ENCODE measurements around the gene GRK4. TPM values are rescaled to one million over a fixed set of nuclear protein-coding genes. Genes with fewer than 3 reads are reported as not detected.
"Not testable (repeated sequence)": the region's sequence is repeated elsewhere in the genome, so short reads cannot be mapped to it uniquely, and the experiment has no call there.

Gene GRK4
- total RNA-seq, 3 donors from 2014 or later, result 0.87 to 8.9 (median 3.9) TPM

DNA sequence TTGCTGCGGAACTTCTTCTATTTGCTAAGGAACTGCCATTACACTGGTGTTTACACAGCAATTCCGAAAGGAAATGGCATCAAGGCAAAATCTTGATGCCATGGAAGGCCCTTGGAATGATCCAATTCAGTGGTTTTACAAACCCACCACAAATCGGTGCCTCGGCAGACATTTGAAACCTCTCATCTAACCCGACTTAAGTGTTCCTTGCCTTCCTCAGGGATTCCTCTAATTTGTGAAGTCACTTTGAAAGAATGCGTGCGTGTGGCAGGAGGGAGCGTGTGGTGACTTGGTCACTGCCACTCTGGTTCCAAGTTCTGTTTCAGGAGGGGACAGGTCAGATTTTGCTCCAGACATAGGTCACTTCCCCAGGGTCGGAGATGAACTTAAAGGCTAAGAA lies 4.9 kb upstream of the GRK4 start:
- no peak for ATAC-seq
- intact Hi-C loops (cut with DNase I, micrococcal nuclease), result no loop called here
- TF ChIP-seq, protein P1, sequence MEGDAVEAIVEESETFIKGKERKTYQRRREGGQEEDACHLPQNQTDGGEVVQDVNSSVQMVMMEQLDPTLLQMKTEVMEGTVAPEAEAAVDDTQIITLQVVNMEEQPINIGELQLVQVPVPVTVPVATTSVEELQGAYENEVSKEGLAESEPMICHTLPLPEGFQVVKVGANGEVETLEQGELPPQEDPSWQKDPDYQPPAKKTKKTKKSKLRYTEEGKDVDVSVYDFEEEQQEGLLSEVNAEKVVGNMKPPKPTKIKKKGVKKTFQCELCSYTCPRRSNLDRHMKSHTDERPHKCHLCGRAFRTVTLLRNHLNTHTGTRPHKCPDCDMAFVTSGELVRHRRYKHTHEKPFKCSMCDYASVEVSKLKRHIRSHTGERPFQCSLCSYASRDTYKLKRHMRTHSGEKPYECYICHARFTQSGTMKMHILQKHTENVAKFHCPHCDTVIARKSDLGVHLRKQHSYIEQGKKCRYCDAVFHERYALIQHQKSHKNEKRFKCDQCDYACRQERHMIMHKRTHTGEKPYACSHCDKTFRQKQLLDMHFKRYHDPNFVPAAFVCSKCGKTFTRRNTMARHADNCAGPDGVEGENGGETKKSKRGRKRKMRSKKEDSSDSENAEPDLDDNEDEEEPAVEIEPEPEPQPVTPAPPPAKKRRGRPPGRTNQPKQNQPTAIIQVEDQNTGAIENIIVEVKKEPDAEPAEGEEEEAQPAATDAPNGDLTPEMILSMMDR (IDR thresholded peaks at IDR 0.05), result no peak

DNA sequence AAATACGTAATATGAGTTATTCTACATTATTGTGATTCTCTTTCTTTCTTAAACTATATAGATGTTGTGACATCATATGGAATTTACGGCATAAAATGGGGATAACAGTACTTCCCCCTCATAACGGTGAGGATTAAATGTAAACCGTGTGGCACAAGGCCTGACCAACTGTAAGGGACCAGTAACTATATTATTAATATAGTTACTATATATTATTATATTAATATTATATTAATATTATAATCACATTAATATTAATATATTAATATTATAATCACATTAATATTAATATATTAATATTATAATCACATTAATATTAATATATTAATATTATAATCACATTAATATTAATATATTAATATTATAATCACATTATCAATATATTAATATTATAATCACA lies 2.9 kb upstream of the GRK4 start:
- peaks cover 18% of the 10 kb centered on the region for H3K4me1 ChIP-seq (ENCODE audit: low read depth)
- H3K36me3 ChIP-seq (ENCODE audit: low read depth); DNase-seq; H3K4me3 ChIP-seq; ATAC-seq; intact Hi-C loops (cut with DNase I, micrococcal nuclease); H3K9me3 ChIP-seq: not testable (repeated sequence)

More for the DNA sequence above, 4.9 kb upstream of the GRK4 start:
- no peak for DNase-seq
- Histone ChIP-seq H3K36me3 (ENCODE audit: low read depth) (no peaks in the 10 kb centered on the region), H3K4me1 (ENCODE audit: low read depth) (peaks cover 14% of the 10 kb centered on the region), H3K9me3 (no peaks in the 10 kb centered on the region), H3K4me3 (no peak overlapping the region)

DNA sequence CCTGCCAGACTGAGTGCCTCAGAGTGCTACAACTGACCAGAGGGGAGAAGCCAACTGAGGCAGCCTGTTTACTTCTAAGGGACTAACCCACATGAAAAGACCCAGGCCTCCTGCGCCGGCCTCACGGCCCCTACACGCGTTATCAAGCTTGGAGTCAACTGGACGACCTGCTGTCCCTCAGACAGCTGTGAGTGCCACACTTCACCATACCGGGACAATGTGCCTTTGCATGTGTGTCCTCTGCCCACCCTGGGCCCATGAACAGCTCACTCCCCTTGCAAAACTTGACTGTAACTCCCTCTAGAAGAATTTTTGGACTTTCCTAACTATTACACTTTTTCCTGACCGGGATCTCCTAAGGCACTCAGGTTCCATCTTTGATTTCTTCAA lies 2.0 kb upstream of the GRK4 start:
- ATAC-seq (no peak), DNase-seq (no peak)
- Histone ChIP-seq H3K4me3 (no peak overlapping the region), H3K9me3 (no peaks in the 10 kb centered on the region), H3K4me1 (ENCODE audit: low read depth) (peaks cover 18% of the 10 kb centered on the region), H3K36me3 (ENCODE audit: low read depth) (no peaks in the 10 kb centered on the region)
- intact Hi-C loops (cut with DNase I, micrococcal nuclease), result no loop called here
- TF ChIP-seq, protein P1 (IDR thresholded peaks at IDR 0.05), result no peak

DNA sequence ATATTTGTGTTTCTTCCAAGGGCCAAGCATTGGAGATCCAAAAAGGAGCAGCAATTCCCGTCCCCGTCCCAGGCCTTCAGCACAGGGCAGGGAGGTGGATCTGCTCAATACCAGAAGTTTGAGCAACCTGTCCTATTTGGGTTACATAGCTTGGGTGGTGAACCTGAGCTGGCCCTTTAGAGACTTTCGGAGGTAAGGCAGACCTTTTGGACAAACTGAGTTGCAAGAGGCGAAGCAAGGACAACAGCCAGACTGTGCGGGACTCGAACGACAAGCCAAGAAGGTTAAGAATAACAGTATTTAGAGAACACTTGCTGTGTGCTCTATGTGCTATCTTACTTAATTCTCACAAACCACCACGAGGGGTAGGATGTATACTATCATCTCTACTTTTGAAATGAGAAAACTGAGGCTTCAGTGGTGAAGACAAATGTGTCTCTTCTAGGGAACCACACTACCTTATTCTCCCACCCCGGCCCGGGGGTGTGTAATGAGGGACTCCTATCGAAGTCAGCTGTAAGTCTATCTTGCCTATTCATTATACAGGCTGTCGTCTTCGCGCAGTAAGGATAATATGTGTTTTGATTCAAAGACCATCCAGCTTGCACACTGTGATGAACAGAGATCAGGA lies 1.4 kb upstream of the GRK4 start:
- no peaks in the 10 kb centered on the region for H3K9me3 ChIP-seq
- TF ChIP-seq, protein P1 (IDR thresholded peaks at IDR 0.05), result no peak
- no peaks in the 10 kb centered on the region for H3K36me3 ChIP-seq (ENCODE audit: low read depth)
- H3K4me3 ChIP-seq, result no peak overlapping the region
- intact Hi-C loops (cut with DNase I, micrococcal nuclease), result no loop called here
- H3K4me1 ChIP-seq (ENCODE audit: low read depth), result peaks cover 18% of the 10 kb centered on the region
- ATAC-seq, result no peak
- DNase-seq, result no peak

DNA sequence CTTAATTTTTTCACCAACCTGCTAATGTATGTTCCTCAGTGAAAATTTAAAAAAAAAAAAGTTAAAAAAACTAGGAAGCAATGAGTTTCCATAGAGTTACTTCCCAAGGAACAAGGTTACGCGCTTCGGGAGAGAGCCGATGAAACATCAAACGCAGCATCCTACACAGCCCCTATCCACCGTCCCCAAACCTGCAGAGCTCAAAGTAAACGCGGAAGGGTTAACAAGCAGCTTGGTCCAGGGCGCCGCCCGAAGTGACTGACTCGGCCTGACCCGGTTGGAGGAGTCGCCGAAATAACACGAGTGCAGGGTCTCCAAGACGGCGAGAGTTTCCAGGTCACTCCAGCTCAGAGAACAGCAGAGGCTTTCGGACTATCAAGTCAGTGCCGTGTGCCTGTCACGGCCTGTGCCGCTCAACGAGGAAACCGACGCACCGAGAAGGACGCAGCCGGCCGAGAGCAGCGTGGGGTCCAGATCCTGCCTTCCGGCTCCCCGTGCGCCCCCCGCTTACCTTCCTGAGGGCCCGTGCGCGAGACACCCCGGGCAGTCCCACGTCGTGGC lies 677 bp upstream of the GRK4 start:
- ATAC-seq (peak; percentile 47), DNase-seq (peak in 1 of 3 donors; percentile 49)
- no peaks in the 10 kb centered on the region for H3K36me3 ChIP-seq (ENCODE audit: low read depth)
- peak overlapping the region; percentile 72 for H3K4me3 ChIP-seq
- intact Hi-C loops (cut with DNase I, micrococcal nuclease), result no loop called here
- H3K4me1 ChIP-seq (ENCODE audit: low read depth), result peaks cover 18% of the 10 kb centered on the region
- H3K9me3 ChIP-seq, result no peaks in the 10 kb centered on the region
- TF ChIP-seq, protein P1 (IDR thresholded peaks at IDR 0.05), result no peak

DNA sequence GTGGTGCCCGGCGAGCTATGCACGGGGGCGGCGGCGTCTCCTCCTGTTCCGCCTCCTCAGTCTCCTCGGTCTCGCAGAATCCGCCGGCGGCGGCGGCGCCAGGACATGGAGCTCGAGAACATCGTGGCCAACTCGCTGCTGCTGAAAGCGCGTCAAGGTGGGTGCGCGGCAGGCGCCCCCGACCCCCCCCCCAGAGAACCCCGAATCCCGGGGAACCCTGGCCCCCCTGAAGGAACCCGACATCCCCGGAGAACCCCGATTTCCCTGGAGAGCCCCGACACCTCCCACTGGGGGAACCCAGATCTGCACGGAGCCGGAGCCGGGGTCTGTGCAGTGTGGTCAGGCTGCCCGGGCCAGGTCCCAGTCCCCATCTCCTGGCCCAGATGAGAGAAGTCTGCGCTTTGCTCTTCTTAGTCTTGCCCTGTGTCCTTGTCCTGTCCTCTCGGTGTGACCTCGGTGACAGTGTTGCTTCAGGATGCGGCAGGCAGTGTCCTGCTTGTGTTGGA lies 648 bp downstream of the GRK4 start:
- DNase-seq (peak in 2 of 3 donors; percentile 39 to 82), ATAC-seq (peak; percentile 67)
- TF ChIP-seq, protein P1 (IDR thresholded peaks at IDR 0.05), result no peak
- H3K9me3 ChIP-seq, result no peaks in the 10 kb centered on the region
- H3K4me3 ChIP-seq, result peak overlapping the region; percentile 72
- no peaks in the 10 kb centered on the region for H3K36me3 ChIP-seq (ENCODE audit: low read depth)
- intact Hi-C loops (cut with DNase I, micrococcal nuclease), result no loop called here
- peaks cover 18% of the 10 kb centered on the region for H3K4me1 ChIP-seq (ENCODE audit: low read depth)
